HCT116 (cell line): ENCODE measurements around the gene GDPD5. TPM values are rescaled to one million over a fixed set of nuclear protein-coding genes. Genes with fewer than 3 reads are reported as not detected.

Experiments
- ATAC-seq: fragments of 200-7000 bp; cut with Tn5 transposase; 2 replicates; pipeline ENCODE4 v1.9.1; 2020; ENCODE audit warnings: mild to moderate bottlenecking, moderate library complexity
- BruUV-seq: library from RNA; stranded (reverse); fragments of 400-500 nt; replicated peaks from 2 replicates; lab custom pipeline; 2021; lab: Mats Ljungman, UMichigan
- CTCF ChIA-PET: fragments of 300-600 bp; sonication (Branson Sonifier 250); formaldehyde crosslinking; loops from one replicate; lab custom pipeline; 2021; ENCODE audit warnings: antibody characterized with exemption; lab: Charles Lee
- POLR2A ChIA-PET: fragments of 300-600, 350-600 bp; sonication (Branson Sonifier 250); formaldehyde crosslinking; loops from one replicate; lab custom pipeline; 2021; ENCODE audit warnings: antibody characterized with exemption; lab: Charles Lee
- RAD21 ChIA-PET, 2 experiments: fragments of 300-600 bp; sonication (Branson Sonifier 250); formaldehyde crosslinking; loops; one replicate each; lab custom pipeline; 2023; ENCODE audit warnings: low total read pairs in 2 of 2; ENCODE audit not compliant: uncharacterized antibody in 2 of 2, unreplicated experiment in 2 of 2, low non-redundant PET in 1 of 2; lab: Charles Lee
- DNase-seq: peaks from one replicate; pipeline ENCODE4 v3.0.0-alpha.2; 2010; ENCODE audit warnings: low read depth, low spot score
- H2AFZ ChIP-seq: fragments of 200-600 bp; shearing (Covaris generic), sonication (generic); 2 replicates; pipeline ENCODE4 v1.6.1; 2017; ENCODE audit warnings: low read depth, mixed run types, mixed read lengths, antibody characterized with exemption, low read length; ENCODE audit not compliant: poor library complexity, severe bottlenecking
- H3K27ac ChIP-seq: 2 replicates; pipeline ENCODE4 v1.5.1; 2012; ENCODE audit warnings: low read depth, low read length
- H3K27me3 ChIP-seq: fragments of 200-600 bp; sonication (generic); 2 replicates; pipeline ENCODE4 v1.6.1; 2016; ENCODE audit warnings: mixed run types, low read length, mixed read lengths; ENCODE audit not compliant: insufficient read depth
- H3K36me3 ChIP-seq, 2 experiments: fragments of 200-500 bp in 1 of 2; fragments of 200-600 bp in 1 of 2; sonication (Bioruptor generic) in 1 of 2; sonication (generic) in 1 of 2; 2 replicates each; pipeline versions ENCODE4 v1.5.1 to v1.6.1; 2014 to 2016; ENCODE audit warnings: low read length in 2 of 2, inconsistent platforms in 1 of 2, mixed read lengths in 1 of 2, mixed run types in 1 of 2; ENCODE audit not compliant: insufficient read depth in 2 of 2, control insufficient read depth in 1 of 2
- H3K4me1 ChIP-seq, 2 experiments: fragments of 200-600 bp in 1 of 2; sonication (generic) in 1 of 2; 2 replicates each; pipeline versions ENCODE4 v1.5.1 to v1.6.1; 2012 to 2017; ENCODE audit warnings: low read length in 2 of 2, inconsistent platforms in 1 of 2, mild to moderate bottlenecking in 1 of 2, mixed read lengths in 1 of 2, mixed run types in 1 of 2, moderate library complexity in 1 of 2; ENCODE audit not compliant: insufficient read depth in 2 of 2, control insufficient read depth in 1 of 2
- H3K4me2 ChIP-seq: fragments of 200-600 bp; sonication (generic); 2 replicates; pipeline ENCODE4 v1.6.1; 2017; ENCODE audit warnings: mixed run types, low read length, mixed read lengths
- H3K4me3 ChIP-seq, 2 experiments: fragments of 200-600 bp in 1 of 2; sonication (generic) in 1 of 2; replicated peaks in 1 of 2; 2 replicates each; pipeline ENCODE4 v1.5.1; 2011 to 2016; ENCODE audit warnings: low read length in 2 of 2, control low read depth in 1 of 2, low read depth in 1 of 2, mild to moderate bottlenecking in 1 of 2, mixed read lengths in 1 of 2, mixed run types in 1 of 2
- H3K79me2 ChIP-seq: fragments of 200-600 bp; sonication (generic); 2 replicates; pipeline ENCODE4 v1.6.1; 2017; ENCODE audit warnings: mild to moderate bottlenecking, mixed run types, low read length, moderate library complexity, mixed read lengths; ENCODE audit not compliant: insufficient read depth
- H3K9ac ChIP-seq: fragments of 200-600 bp; sonication (generic); 2 replicates; pipeline ENCODE4 v1.6.1; 2016; ENCODE audit warnings: low read length, mixed read lengths
- H3K9me2 ChIP-seq: fragments of 200-600 bp; sonication (generic), shearing (Covaris generic); 2 replicates; pipeline ENCODE4 v1.6.1; 2017; ENCODE audit warnings: mixed run types, mild to moderate bottlenecking, moderate library complexity; ENCODE audit not compliant: insufficient read depth
- H3K9me3 ChIP-seq, 2 experiments: fragments of 200-500 bp in 1 of 2; fragments of 200-600 bp in 1 of 2; sonication (Bioruptor generic) in 1 of 2; sonication (generic) in 1 of 2; 2 replicates each; pipeline ENCODE4 v1.6.1; 2014 to 2017; ENCODE audit warnings: low read length in 2 of 2, mixed read lengths in 2 of 2, inconsistent platforms in 1 of 2, low read depth in 1 of 2, mild to moderate bottlenecking in 1 of 2, mixed run types in 1 of 2, moderate library complexity in 1 of 2; ENCODE audit not compliant: control insufficient read depth in 1 of 2, insufficient read depth in 1 of 2
- H4K20me1 ChIP-seq: fragments of 200-600 bp; sonication (generic), shearing (Covaris generic); 2 replicates; pipeline ENCODE4 v1.6.1; 2017; ENCODE audit warnings: mixed run types, mild to moderate bottlenecking, moderate library complexity; ENCODE audit not compliant: insufficient read depth
- CBX3 ChIP-seq: IDR thresholded peaks from 2 replicates; pipeline ENCODE4 v1.6.1; 2012; ENCODE audit warnings: low read depth
- CTCF ChIP-seq, 3 experiments: fragments of 200-600 bp in 1 of 3; sonication (generic) in 1 of 3; IDR thresholded peaks in 2 of 3; conservative IDR thresholded peaks in 1 of 3; 2 replicates each; pipeline ENCODE4 v1.5.1; 2012 to 2017; ENCODE audit warnings: low read depth in 2 of 3, low read length in 2 of 3, antibody characterized with exemption in 1 of 3, borderline replicate concordance in 1 of 3, control low read depth in 1 of 3, mild to moderate bottlenecking in 1 of 3, mixed read lengths in 1 of 3, mixed run types in 1 of 3, moderate library complexity in 1 of 3; ENCODE audit not compliant: insufficient read depth in 1 of 3
- ELF1 ChIP-seq: IDR thresholded peaks from 2 replicates; pipeline ENCODE4 v1.6.1; 2012; ENCODE audit warnings: low read depth, borderline replicate concordance
- FOSL1 ChIP-seq: IDR thresholded peaks from 2 replicates; pipeline ENCODE4 v1.6.1; 2012; ENCODE audit warnings: low read depth
- JUND ChIP-seq: IDR thresholded peaks from 2 replicates; pipeline ENCODE4 v1.6.1; 2012
- MAX ChIP-seq: IDR thresholded peaks from 2 replicates; pipeline ENCODE4 v1.6.1; 2012
- POLR2A ChIP-seq: IDR thresholded peaks from 2 replicates; pipeline ENCODE4 v1.7.0; 2011; ENCODE audit warnings: borderline replicate concordance; ENCODE audit not compliant: insufficient read depth, insufficient read length; ENCODE audit errors: extremely low read depth
- POLR2AphosphoS5 ChIP-seq: IDR thresholded peaks from 2 replicates; pipeline ENCODE4 v1.6.1; 2011; ENCODE audit warnings: mild to moderate bottlenecking, low read depth, low read length, moderate library complexity
- RAD21 ChIP-seq: IDR thresholded peaks from 2 replicates; pipeline ENCODE4 v1.6.1; 2012; ENCODE audit warnings: low read depth, mild to moderate bottlenecking
- REST ChIP-seq: IDR thresholded peaks from 2 replicates; pipeline ENCODE4 v1.6.1; 2012; ENCODE audit warnings: low read depth
- SIN3A ChIP-seq: IDR thresholded peaks from 2 replicates; pipeline ENCODE4 v1.6.1; 2012; ENCODE audit warnings: low read depth
- SP1 ChIP-seq: IDR thresholded peaks from 2 replicates; pipeline ENCODE4 v1.6.1; 2012; ENCODE audit warnings: low read depth
- SRF ChIP-seq: IDR thresholded peaks from 2 replicates; pipeline ENCODE4 v1.6.1; 2012; ENCODE audit warnings: low read depth
- ZBTB33 ChIP-seq: IDR thresholded peaks from 2 replicates; pipeline ENCODE4 v1.6.1; 2011; ENCODE audit warnings: mild to moderate bottlenecking, low read length, moderate library complexity; ENCODE audit not compliant: insufficient replicate concordance; ENCODE audit errors: extremely low read depth
- ZFX ChIP-seq: fragments of 450-650 bp; IDR thresholded peaks from 2 replicates; pipeline ENCODE4 v1.6.1; 2017
- ZNF274 ChIP-seq: fragments of 200-500 bp; sonication (Bioruptor generic); IDR thresholded peaks from 2 replicates; pipeline ENCODE4 v1.6.1; 2014; ENCODE audit warnings: mild to moderate bottlenecking, low read depth, low read length, inconsistent platforms
- intact Hi-C: fragments of 100-400 bp; cut with micrococcal nuclease; formaldehyde crosslinking; loops from 2 replicates; pipeline ENCODE4 v1.10.0; 2022
- total RNA-seq: library from RNA; stranded (reverse); gene quantifications from one replicate; pipeline ENCODE4 v1.2.1, GENCODE V29; 2021; ENCODE audit not compliant: unreplicated experiment

Gene GDPD5
- total RNA-seq, 1 experiment from 2014 or later: 27.5 TPM

GRCh38 chr11:75481922-75482606, 43.7 kb downstream of the GDPD5 start:
- no peak overlapping the region for H3K9ac ChIP-seq
- ATAC-seq: no peak
- H4K20me1 ChIP-seq: no peaks in the 10 kb centered on the region
- no peaks in the 10 kb centered on the region for H3K9me2 ChIP-seq
- intact Hi-C loops: no loop called here
- H2AFZ ChIP-seq: no peak overlapping the region
- no peak overlapping the region for H3K4me2 ChIP-seq
- no peak for DNase-seq
- no peak overlapping the region for H3K4me3 ChIP-seq
- ChIA-PET POLR2A (no interaction called here), CTCF (no interaction called here)
- no peaks in the 10 kb centered on the region for H3K27me3 ChIP-seq
- no peaks in the 10 kb centered on the region for H3K36me3 ChIP-seq
- BruUV-seq: no TSS peak
- TF ChIP-seq REST: no peak
- TF ChIP-seq CBX3: no peak
- TF ChIP-seq CTCF (IDR thresholded peaks at IDR 0.05 in 2 of 3, conservative IDR thresholded peaks at IDR 0.05 in 1 of 3; ENCODE audit: borderline replicate concordance in 1 of 3, insufficient read depth in 1 of 3, low read depth in 2 of 3, low read length in 2 of 3): no peak
- no peak for TF ChIP-seq POLR2AphosphoS5
- no peak for TF ChIP-seq POLR2A
- no peak for TF ChIP-seq ZBTB33
- no peak for TF ChIP-seq ZNF274
- TF ChIP-seq SIN3A: no peak
- no peak for TF ChIP-seq FOSL1
- no peak for TF ChIP-seq RAD21
- no peak for TF ChIP-seq JUND
- TF ChIP-seq MAX: no peak
- TF ChIP-seq ZFX: no peak
- no peak for TF ChIP-seq SP1
- TF ChIP-seq SRF: no peak
- TF ChIP-seq ELF1: no peak
- TF ChIP-seq, all 23 proteins: peak for 0
- H3K27ac ChIP-seq: no peak overlapping the region
- H3K4me1 ChIP-seq: no peaks in the 10 kb centered on the region
- no peaks in the 10 kb centered on the region for H3K79me2 ChIP-seq
- no peaks in the 10 kb centered on the region for H3K9me3 ChIP-seq
- RAD21 ChIA-PET: no interaction called here
